Gastroesophageal sphincter (tissue), 4 donors: ENCODE data around the gene CTAGE8. TPM values are rescaled to one million over a fixed set of nuclear protein-coding genes. Genes with fewer than 3 reads are reported as not detected.
"Not testable (repeated sequence)": the region's sequence is repeated elsewhere in the genome, so short reads cannot be mapped to it uniquely, and the experiment has no call there.

ENCODE experiments used
- ATAC-seq: fragments of 150-250 bp; one replicate; pipeline ENCODE4 v1.9.1; 2016; ENCODE audit warnings: mild to moderate bottlenecking, moderate library complexity
- H3K27ac ChIP-seq, 4 donors: fragments of 200-600 bp; sonication (generic) in 3 of 4; 1 replicate in 3 of 4; 2 replicates in 1 of 4; pipeline ENCODE4 v1.5.1; 2016 to 2019
- H3K27me3 ChIP-seq: fragments of 200-600 bp; sonication (generic); one replicate; pipeline ENCODE4 v1.5.1; 2019
- H3K36me3 ChIP-seq, 2 donors: fragments of 200-600 bp; sonication (generic); one replicate each; pipeline ENCODE4 v1.5.1; 2019; ENCODE audit warnings: control low read depth in 1 of 2
- H3K4me1 ChIP-seq, 3 donors: fragments of 200-600 bp; sonication (generic); 1 replicate in 2 of 3; 2 replicates in 1 of 3; pipeline ENCODE4 v1.5.1; 2016 to 2019; ENCODE audit warnings: control low read depth in 2 of 3
- H3K4me3 ChIP-seq, 2 donors: fragments of 200-600 bp; sonication (generic); one replicate each; pipeline ENCODE4 v1.5.1; 2019; ENCODE audit warnings: mild to moderate bottlenecking in 1 of 2, moderate library complexity in 1 of 2
- H3K9me3 ChIP-seq, 3 donors: fragments of 200-600 bp; sonication (generic); one replicate each; pipeline ENCODE4 v1.5.1; 2017 to 2019; ENCODE audit warnings: control low read depth in 2 of 3
- WGBS, 2 donors: methylation state at CpG; one replicate each; pipeline ENCODE4 v1.1.5; 2018; ENCODE audit warnings: low coverage in 1 of 2; 5-methylcytosine and 5-hydroxymethylcytosine counted together
- total RNA-seq, 4 donors: library from RNA; depleted of rRNA; stranded (reverse); fragments of >200 nt; gene quantifications; one replicate each; pipeline ENCODE4 v1.1.0, GENCODE V29; 2016

CTAGE8 gene
- total RNA-seq, result 1 to 10 TPM in 1 of 4 donors, under 1 TPM in 1, not detected in 2; 0.94 to 2.2 TPM

GRCh38 chr7:144269188-144269587 is at the start of gene CTAGE8:
Gene CTAGE8 (minus strand): TSS chr7:144269288. CDS start chr7:144269250, 38 bp downstream.
- not testable (repeated sequence) for H3K4me3 ChIP-seq, ATAC-seq
- no CpG with 5 or more reads among the region's 19 CpGs for WGBS, 2 donors

GRCh38 chr7:144317537-144317936 is 48.4 kb upstream of the CTAGE8 start:
- H3K4me3 ChIP-seq, H3K4me1 ChIP-seq, H3K9me3 ChIP-seq, ATAC-seq, H3K36me3 ChIP-seq, H3K27ac ChIP-seq, H3K27me3 ChIP-seq: not testable (repeated sequence)
- no CpG with 5 or more reads among the region's 1 CpG for WGBS, 2 donors

More at GRCh38 chr7:144269188-144269587, at the start of gene CTAGE8:
- H3K4me1 ChIP-seq, H3K36me3 ChIP-seq, H3K27ac ChIP-seq, H3K9me3 ChIP-seq, H3K27me3 ChIP-seq: not testable (repeated sequence)

GRCh38 chr7:144311872-144312469 is 42.9 kb upstream of the CTAGE8 start, which contains the start of gene OR2A1:
Gene OR2A1 (plus strand): TSS chr7:144312419. CDS start chr7:144318125, 5,706 bp downstream.
- not testable (repeated sequence) for H3K27ac ChIP-seq, H3K9me3 ChIP-seq, ATAC-seq, H3K4me3 ChIP-seq, H3K27me3 ChIP-seq, H3K4me1 ChIP-seq, H3K36me3 ChIP-seq
- 100% methylated on average over 1 of the region's 2 CpGs; no CpG with 5 or more reads in 1 of the 2 donors for WGBS, 2 donors

GRCh38 chr7:144311218-144311617 is 42.1 kb upstream of the CTAGE8 start:
- not testable (repeated sequence) for H3K4me3 ChIP-seq, H3K27me3 ChIP-seq, H3K27ac ChIP-seq, H3K4me1 ChIP-seq, H3K9me3 ChIP-seq, ATAC-seq, H3K36me3 ChIP-seq
- WGBS, 2 donors, result no CpG with 5 or more reads among the region's 2 CpGs

GRCh38 chr7:144309702-144310101 is 40.6 kb upstream of the CTAGE8 start:
- WGBS, 2 donors, result no CpG with 5 or more reads among the region's 2 CpGs
- not testable (repeated sequence) for H3K4me1 ChIP-seq, H3K36me3 ChIP-seq, H3K4me3 ChIP-seq, H3K9me3 ChIP-seq, H3K27me3 ChIP-seq, H3K27ac ChIP-seq, ATAC-seq

- not testable (repeated sequence) for H3K4me1 ChIP-seq, H3K9me3 ChIP-seq, H3K27me3 ChIP-seq, ATAC-seq, H3K4me3 ChIP-seq, H3K27ac ChIP-seq, H3K36me3 ChIP-seq
- WGBS, 2 donors, result no CpG with 5 or more reads among the region's 2 CpGs
Observed at GRCh38 chr7:144305156-144305555, 36.1 kb upstream of the CTAGE8 start.

GRCh38 chr7:144303607-144304006 is 34.5 kb upstream of the CTAGE8 start:
- not testable (repeated sequence) for H3K27me3 ChIP-seq, H3K36me3 ChIP-seq, H3K9me3 ChIP-seq, ATAC-seq, H3K4me1 ChIP-seq, H3K27ac ChIP-seq, H3K4me3 ChIP-seq
- WGBS, 2 donors, result no CpG with 5 or more reads among the region's 5 CpGs

GRCh38 chr7:144302578-144303303 is 33.7 kb upstream of the CTAGE8 start:
- H3K4me1 ChIP-seq, H3K36me3 ChIP-seq, ATAC-seq, H3K9me3 ChIP-seq, H3K4me3 ChIP-seq, H3K27me3 ChIP-seq, H3K27ac ChIP-seq: not testable (repeated sequence)
- WGBS, 2 donors, result no CpG with 5 or more reads among the region's 1 CpG

GRCh38 chr7:144293794-144294499 is 24.9 kb upstream of the CTAGE8 start:
- WGBS, 2 donors, result no CpG with 5 or more reads among the region's 60 CpGs
- not testable (repeated sequence) for H3K4me1 ChIP-seq, H3K27me3 ChIP-seq, H3K27ac ChIP-seq, H3K36me3 ChIP-seq, H3K9me3 ChIP-seq
- peak; percentile 90 for ATAC-seq
- H3K4me3 ChIP-seq, result peak overlapping the region in 1 of 2 donors; percentile 40

GRCh38 chr7:144292384-144293161 is 23.5 kb upstream of the CTAGE8 start:
- not testable (repeated sequence) for H3K27me3 ChIP-seq, H3K4me1 ChIP-seq, ATAC-seq, H3K27ac ChIP-seq, H3K9me3 ChIP-seq, H3K4me3 ChIP-seq, H3K36me3 ChIP-seq
- 100% methylated on average over 2 of the region's 14 CpGs for WGBS, 2 donors

- not testable (repeated sequence) for H3K4me1 ChIP-seq, H3K36me3 ChIP-seq, H3K9me3 ChIP-seq, H3K27ac ChIP-seq, H3K4me3 ChIP-seq, ATAC-seq, H3K27me3 ChIP-seq
- WGBS, 2 donors, result 60% methylated on average over 1 of the region's 4 CpGs; no CpG with 5 or more reads in 1 of the 2 donors
Observed at GRCh38 chr7:144291607-144292006, 22.5 kb upstream of the CTAGE8 start.

- not testable (repeated sequence) for H3K4me1 ChIP-seq, H3K27me3 ChIP-seq, ATAC-seq, H3K4me3 ChIP-seq, H3K9me3 ChIP-seq, H3K27ac ChIP-seq, H3K36me3 ChIP-seq
- WGBS, 2 donors, result no CpG with 5 or more reads among the region's 3 CpGs
Observed at GRCh38 chr7:144287171-144287784, 18.2 kb upstream of the CTAGE8 start.
